Activated CD4-positive, alpha-beta T cell treated with anti-CD3 and anti-CD28 coated beads for 24 hours (primary cell): ENCODE data around the gene CTBP2.
"Not testable (repeated sequence)": the region's sequence is repeated elsewhere in the genome, so short reads cannot be mapped to it uniquely, and the experiment has no call there.

Experiments
- DNase-seq, 2 donors: peaks; one replicate each; pipeline ENCODE4 v3.0.0-alpha.2; 2020; ENCODE audit warnings: low read depth in 2 of 2

CTBP2 gene

DNA sequence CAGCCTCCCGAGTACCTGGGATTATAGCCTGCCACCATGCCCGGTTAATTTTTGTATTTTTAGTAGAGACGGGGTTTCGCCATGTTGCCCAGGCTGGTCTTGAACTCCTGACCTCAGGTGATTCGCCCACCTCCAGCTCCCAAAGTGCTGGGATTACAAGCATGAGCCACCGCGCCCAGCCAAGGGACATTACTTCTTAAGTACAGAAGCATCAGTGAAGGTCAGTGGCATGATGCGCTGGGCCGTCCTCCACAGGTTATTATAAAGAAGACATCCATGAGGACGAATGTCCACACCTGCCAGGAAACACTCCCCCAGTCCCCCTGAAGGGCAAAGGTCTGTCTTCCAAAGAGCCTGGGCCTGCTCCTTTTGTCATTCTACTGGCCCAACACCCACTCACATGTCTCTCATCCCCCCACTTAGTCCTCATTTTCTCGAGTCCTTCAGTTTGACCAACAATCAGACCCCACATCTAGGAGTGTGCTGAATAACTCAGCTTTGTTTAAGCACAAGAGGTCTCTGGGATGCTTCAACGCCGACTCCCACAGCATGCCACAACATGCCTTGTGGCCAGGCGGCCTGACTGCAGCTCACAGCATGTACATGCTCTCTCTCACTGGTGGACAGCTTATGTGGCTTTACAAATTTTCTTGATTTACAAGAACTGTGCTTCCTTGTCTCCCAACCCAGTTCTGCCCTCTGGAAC lies 73.0 kb downstream of the CTBP2 start:
- no peak for DNase-seq

DNA sequence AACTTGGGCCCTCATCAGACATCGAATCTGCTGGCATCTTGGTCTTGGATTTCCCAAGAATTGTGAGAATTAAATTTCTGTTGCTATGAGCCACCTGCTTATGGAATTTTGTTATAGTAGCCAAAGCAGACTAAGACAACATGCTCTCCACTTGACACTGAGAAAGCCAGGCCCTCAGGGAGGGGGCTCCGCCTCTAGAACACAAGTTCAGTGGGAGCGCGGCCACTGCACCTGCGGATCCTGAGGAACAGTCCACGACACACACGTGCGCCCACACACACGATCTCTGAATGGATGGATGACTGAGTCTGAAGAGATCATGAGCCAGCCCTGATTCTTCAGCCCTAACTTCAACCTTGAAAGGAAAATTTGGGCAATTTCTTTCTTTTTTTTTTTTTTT lies 73.7 kb downstream of the CTBP2 start:
- no peak for DNase-seq

- DNase-seq = no peak
These were observed 74.9 kb downstream of the CTBP2 start for GRCh38 chr10:125085258-125086054.

- no peak for DNase-seq
These were observed 75.6 kb downstream of the CTBP2 start for GRCh38 chr10:125084614-125085257.

DNA sequence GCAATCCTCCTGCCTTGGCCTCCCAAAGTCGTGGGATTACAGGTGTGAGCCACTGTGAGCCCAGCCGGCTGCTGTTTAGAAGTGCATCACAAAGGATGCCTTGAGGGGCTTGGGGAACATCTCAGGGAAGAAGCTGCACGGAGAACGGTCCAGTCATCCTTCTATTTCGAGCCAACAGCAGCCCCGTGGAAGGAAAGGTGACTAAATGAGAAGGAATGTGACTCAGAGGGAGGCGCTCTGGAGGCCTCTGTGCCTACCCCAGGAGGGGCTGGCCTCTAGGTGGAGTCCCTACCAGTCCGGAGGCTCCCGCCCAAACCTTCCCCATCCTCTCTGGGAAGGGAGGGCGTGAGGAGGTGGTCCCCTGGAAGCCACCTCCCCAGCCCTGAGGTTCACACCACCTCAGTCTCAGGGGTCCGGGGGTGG lies 76.2 kb downstream of the CTBP2 start:
- DNase-seq = no peak

DNA sequence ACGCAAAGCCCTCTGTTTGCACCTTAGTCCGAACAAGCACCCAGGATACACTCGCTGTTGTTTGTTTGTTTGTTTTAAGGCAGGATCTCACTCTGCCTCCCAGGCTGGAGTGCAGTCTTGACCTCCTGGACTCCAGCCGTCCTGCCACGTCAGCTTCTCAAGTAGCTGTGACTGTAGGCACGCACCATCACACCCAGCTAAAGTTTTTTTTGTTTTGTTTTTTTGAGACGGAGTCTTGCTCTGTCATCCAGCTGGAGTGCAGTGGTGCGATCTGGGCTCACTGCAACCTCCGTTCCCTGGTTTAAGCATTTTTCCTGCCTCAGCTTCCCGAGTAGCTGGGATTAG lies 76.8 kb downstream of the CTBP2 start:
- no peak for DNase-seq

DNA sequence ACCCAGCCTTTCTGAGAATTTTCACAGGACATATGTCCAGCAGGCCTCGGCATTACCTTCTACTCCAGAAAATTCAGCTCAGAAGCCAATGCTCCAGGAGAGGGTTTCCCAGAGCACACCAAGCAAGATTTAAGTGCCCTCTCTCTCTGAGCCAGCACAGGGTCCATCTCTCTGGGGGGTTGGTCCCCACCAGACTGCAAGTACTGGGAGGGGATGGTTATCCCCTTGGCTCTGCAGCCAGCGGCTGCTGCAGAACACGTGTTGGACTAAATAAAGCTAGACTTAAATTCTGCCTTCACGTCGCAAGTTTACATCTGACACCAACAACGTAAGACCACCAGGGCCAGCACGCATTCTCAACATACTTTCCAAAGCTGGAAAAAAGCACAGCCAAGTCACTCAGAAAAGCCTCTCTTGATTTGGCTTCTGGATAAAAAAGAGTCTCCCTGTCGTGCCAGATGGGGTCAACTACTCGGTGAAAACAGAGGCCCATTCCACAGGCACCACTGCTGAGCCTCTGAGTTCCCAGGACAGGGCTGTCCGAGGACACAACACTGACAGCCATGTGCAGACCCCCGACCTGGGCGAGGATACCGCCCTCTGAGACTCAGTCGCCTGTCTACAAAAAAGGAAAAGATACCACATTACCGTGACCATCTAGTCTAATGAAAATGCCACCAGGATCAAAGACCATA lies 77.3 kb downstream of the CTBP2 start:
- no peak for DNase-seq

GRCh38 chr10:125082471-125082870 lies 77.9 kb downstream of the CTBP2 start:
- not testable (repeated sequence) for DNase-seq

DNA sequence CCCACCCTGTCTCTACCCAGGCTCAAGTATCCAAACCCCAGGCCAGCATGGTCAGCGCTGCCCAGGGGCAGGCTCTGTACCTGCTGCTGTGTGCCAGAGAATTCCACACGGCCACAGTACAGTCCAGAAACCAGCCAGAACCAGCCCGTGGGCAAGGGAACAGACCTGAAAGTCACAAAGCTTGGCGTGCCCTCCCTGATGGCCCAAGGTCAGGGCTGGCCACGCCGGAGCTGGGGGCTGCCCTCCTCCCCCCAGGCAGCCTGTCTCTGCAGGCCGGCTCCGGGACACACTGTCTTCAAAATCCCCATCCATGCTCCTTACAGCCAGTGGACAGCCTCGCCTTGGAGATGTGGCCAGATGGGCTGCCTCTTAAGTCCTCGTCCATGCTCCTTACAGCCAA lies 78.4 kb downstream of the CTBP2 start:
- DNase-seq = no peak

DNA sequence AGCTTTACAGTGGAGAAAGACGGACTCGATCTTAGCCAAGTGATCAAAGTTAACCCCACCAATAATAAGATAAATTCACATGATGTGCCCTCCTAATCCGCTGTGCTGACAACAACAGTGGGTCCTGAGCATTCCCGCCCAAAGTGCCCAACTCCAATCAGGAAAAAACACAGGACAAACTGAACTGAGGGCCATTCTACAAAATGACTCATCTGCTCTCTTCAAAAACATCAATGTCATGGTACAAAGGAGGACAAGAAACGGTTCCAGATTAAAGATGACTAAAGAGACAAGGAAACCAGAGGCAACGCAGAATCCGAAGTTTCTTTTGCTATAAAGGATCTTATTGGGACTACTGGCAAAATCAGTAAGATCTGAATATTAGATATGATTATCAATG lies 79.4 kb downstream of the CTBP2 start:
- no peak for DNase-seq

DNA sequence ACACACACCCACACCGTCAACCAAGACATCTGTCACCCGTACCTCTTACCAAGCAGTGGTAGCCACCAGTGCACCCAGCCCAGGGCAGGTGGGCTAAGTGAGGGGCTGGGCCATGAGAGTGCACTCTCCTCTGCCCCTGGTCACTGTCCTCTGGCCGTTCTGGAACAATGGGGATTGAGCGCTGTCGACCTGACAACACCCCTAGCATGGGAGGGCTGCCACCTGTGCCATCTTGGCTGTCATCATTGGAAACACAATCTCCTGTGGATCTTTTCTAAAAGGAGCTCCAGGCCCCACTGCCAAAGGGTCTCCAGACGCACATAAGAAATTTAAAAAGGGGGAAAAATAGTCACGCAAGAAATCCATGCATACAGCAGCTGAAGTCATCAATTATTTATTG lies 80.1 kb downstream of the CTBP2 start:
- DNase-seq = no peak

DNA sequence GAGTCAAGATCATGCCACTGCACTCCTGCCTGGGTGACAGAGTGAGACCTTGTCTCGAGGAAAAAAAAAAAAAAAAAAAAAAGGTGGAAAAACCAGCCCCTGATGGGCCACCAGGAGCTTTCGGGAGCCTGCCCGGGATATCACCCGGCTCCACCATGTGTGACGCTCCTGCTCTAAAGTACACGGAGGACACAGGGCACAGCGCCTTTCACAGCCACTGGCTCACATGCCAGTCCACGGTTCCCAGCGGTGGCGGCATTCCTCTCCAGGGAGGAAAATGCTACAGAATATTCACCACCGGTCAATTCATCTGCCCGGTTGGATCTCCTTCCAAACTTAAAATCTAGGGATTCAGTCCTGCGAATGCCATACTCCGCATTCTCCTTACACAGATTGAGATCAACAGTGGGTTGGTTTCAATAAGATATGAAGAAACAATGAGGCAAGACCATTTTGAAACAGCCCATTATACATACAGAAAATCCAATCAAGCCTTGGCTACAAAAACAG lies 81.2 kb downstream of the CTBP2 start:
- no peak for DNase-seq

DNA sequence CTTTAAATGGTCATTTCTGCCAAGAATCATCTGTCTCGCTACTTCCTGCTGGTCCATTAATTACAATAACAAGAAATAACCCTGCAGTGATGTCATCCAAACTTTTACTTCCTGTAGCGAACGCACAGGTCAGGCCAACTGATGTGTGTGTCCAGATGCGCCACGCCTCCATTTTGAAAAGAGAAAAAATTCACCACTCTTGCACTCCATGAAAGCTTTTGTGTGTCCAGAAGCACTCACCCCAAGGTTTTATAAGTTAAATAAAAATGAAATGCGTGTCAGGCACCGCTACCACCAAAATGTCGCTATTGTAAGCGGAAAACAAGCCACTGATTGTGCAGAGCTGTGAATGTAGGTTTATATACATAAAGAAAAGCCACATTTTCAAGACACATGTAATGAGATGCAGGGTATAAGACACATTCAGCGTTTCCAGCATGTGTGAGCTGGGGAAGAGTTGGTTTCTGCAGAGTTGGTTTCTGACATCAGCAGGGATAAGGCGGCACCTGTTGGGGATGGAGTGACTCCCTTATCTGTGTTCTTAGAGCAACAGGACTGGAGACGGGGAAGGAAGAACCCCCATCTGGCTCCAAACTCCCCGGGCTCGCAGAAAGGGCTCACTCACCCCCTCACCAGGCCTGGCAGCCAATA lies 83.3 kb downstream of the CTBP2 start:
- no peak for DNase-seq

- no peak for DNase-seq
These were observed 84.1 kb downstream of the CTBP2 start for GRCh38 chr10:125076121-125076825.

- DNase-seq = no peak
These were observed 86.4 kb downstream of the CTBP2 start for GRCh38 chr10:125073996-125074395.

DNA sequence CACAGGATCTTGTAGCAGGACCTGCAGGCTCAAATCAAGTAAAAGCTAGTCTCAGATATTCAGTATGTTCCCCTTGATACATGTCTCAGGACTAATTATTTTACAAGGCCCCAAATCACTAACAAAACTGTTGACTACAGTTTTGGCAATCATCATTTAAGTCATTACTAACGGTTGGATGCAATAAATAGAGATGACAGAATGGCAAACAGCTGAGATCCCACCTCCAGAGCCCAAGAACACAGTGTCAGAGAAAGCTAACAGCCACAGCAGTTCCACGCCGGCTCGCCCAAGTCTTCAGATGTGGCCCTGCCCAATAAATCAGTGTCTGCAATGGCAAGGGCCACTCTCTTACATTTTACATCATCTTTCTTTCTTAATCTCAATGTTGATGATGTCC lies 87.6 kb downstream of the CTBP2 start:
- DNase-seq = no peak

DNA sequence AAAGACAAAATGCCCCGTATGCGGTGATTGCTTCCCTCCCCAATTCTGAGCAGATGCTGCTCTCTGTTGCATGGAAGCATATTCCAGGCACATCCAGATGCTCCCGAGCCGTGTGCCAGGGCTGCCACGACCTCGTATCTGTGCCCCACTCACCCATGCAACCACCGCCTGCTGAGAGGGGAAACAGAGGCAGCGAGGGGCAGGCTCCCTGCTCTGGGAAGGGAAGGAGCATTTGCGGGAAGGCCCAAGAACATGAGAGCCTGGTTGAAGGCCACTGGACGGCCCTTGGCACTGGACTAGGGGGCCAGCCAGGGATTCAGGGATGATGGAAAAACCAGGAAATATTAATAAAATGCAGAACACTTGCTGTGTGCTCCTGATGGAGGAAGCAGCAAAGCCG lies 89.4 kb downstream of the CTBP2 start:
- no peak for DNase-seq

DNA sequence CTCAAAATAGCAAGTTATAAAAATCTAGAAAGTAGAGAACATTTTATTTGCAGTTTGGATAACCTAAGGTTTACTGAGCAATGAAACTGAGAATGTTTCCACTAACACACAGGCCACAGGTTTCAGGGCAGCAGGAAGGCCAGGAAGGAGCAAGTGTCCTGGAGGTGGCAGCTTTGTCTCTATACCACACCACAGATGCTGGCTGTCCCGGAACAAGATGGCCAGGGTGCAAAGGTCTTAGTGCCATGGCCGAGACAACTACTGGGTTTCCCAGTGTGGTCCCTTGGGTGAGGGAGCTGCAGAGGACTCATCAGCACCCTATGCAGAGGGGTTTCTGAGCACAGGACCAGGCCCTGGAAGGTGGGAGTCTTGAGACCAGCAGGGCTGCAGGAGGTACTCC lies 92.0 kb downstream of the CTBP2 start:
- no peak for DNase-seq

DNA sequence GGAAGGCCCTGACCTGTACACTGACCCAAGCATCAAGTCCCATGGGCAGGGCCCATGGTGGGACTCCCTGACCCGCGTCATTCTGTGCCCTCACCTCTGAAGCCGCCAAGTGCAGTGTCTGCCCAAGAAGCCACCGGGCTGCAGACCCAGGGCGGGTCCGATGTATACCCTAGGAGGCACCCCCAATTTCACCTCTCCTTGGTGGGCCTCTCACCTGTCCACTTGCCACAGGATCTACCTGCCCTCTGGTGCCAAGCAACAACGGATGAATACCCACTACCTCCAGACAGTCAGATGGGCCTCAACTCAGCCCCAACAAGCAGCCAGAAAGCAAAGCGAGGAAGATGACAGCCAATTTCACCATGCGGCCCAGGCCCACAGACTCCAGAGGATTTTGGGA lies 92.6 kb downstream of the CTBP2 start:
- no peak for DNase-seq

GRCh38 chr10:125066764-125067450 lies 93.5 kb downstream of the CTBP2 start:
- no peak for DNase-seq
